Neural progenitor cell (in vitro differentiated cells): ENCODE data around the gene NXPE1. TPM values are rescaled to one million over a fixed set of nuclear protein-coding genes. Genes with fewer than 3 reads are reported as not detected.

Experiments
- DNase-seq: peaks from one replicate; pipeline ENCODE4 v3.0.0-alpha.2; 2016; ENCODE audit warnings: low spot score
- H2AFZ ChIP-seq: fragments of 200-600 bp; sonication (generic); replicated peaks from 2 replicates; pipeline ENCODE4 v1.6.1; 2016; ENCODE audit warnings: antibody characterized with exemption
- H3F3A ChIP-seq: fragments of 200-600 bp; sonication (generic); 2 replicates; pipeline ENCODE4 v1.6.1; 2016; ENCODE audit warnings: antibody characterized with exemption, low read depth
- H3K27ac ChIP-seq: fragments of 200-600 bp; sonication (generic); 2 replicates; pipeline ENCODE4 v1.5.1; 2016; ENCODE audit warnings: mild to moderate bottlenecking
- H3K27me3 ChIP-seq: fragments of 200-600 bp; sonication (generic); 2 replicates; pipeline ENCODE4 v1.6.1; 2016; ENCODE audit warnings: mild to moderate bottlenecking, moderate library complexity
- H3K36me3 ChIP-seq: fragments of 200-600 bp; sonication (generic); 2 replicates; pipeline ENCODE4 v1.5.1; 2016
- H3K4me1 ChIP-seq: fragments of 200-600 bp; sonication (generic); 2 replicates; pipeline ENCODE4 v1.6.1; 2016; ENCODE audit warnings: mixed run types
- H3K4me2 ChIP-seq: fragments of 200-600 bp; sonication (generic); 2 replicates; pipeline ENCODE4 v1.6.1; 2016
- H3K4me3 ChIP-seq: fragments of 200-600 bp; sonication (generic); 2 replicates; pipeline ENCODE4 v1.5.1; 2016
- H3K79me2 ChIP-seq: fragments of 200-600 bp; sonication (generic); 2 replicates; pipeline ENCODE4 v1.6.1; 2016; ENCODE audit warnings: low read depth
- H3K9ac ChIP-seq: fragments of 200-600 bp; sonication (generic); 2 replicates; pipeline ENCODE4 v1.6.1; 2016
- H3K9me3 ChIP-seq: fragments of 200-600 bp; sonication (generic); 2 replicates; pipeline ENCODE4 v1.5.1; 2016; ENCODE audit warnings: low read depth
- H4K20me1 ChIP-seq: fragments of 200-600 bp; sonication (generic); 2 replicates; pipeline ENCODE4 v1.6.1; 2016; ENCODE audit warnings: low read depth
- H3K27ac Mint-ChIP-seq: 3 replicates; pipeline ENCODE4 v1.8.0; 2021; ENCODE audit warnings: mixed read lengths
- H3K27me3 Mint-ChIP-seq: 2 replicates; pipeline ENCODE4 v1.8.0; 2022; ENCODE audit warnings: low read depth, mild to moderate bottlenecking, inconsistent platforms, moderate library complexity, mixed read lengths; ENCODE audit not compliant: insufficient read depth
- H3K36me3 Mint-ChIP-seq: 3 replicates; pipeline ENCODE4 v1.8.0; 2021; ENCODE audit warnings: mixed read lengths
- H3K4me1 Mint-ChIP-seq: 3 replicates; pipeline ENCODE4 v1.8.0; 2021; ENCODE audit warnings: mixed read lengths
- H3K4me3 Mint-ChIP-seq: 3 replicates; pipeline ENCODE4 v1.8.0; 2021; ENCODE audit warnings: mild to moderate bottlenecking, moderate library complexity, mixed read lengths
- H3K9me3 Mint-ChIP-seq: 3 replicates; pipeline ENCODE4 v1.8.0; 2020; ENCODE audit warnings: mixed read lengths
- CTCF ChIP-seq: fragments of 200-600 bp; sonication (generic); IDR thresholded peaks from 2 replicates; pipeline ENCODE4 v1.5.1; 2017; ENCODE audit warnings: antibody characterized with exemption, mild to moderate bottlenecking
- EZH2 ChIP-seq: fragments of 200-600 bp; sonication (generic); IDR thresholded peaks from 2 replicates; pipeline ENCODE4 v1.6.1; 2017; ENCODE audit warnings: antibody characterized with exemption, mild to moderate bottlenecking, moderate library complexity
- EZH2phosphoT487 ChIP-seq: fragments of 200-600 bp; sonication (generic); IDR thresholded peaks from 2 replicates; pipeline ENCODE4 v1.6.1; 2017; ENCODE audit warnings: antibody characterized with exemption
- total RNA-seq: library from RNA; depleted of rRNA; stranded (reverse); fragments of >200 nt; gene quantifications from 2 replicates; pipeline ENCODE4 v1.2.3, GENCODE V29; 2015; ENCODE audit warnings: low replicate concordance

NXPE1 gene
- total RNA-seq, 1 donor from 2014 or later = not detected

DNA sequence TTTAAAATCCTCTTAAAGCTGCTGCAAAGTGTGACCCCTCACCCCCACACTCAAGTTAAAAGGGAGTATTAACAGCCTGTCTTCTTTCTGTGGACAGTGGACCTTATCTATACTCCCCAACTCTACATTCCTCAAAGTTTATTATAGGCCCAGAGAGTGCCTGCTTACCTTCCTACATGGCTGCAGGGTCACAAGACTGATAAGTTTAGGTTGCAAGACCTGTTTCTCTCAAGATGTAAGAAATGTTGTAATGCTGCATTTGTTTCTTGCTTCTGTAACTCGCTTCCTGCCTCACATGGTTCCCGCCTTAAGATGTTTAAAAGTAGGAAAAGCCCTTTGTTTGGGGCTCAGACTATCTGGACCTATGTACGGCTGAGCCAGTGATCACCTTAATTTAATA lies 10.1 kb upstream of the NXPE1 start:
- peaks cover 11% of the 10 kb centered on the region for H3F3A ChIP-seq
- H2AFZ ChIP-seq = no peak overlapping the region
- H3K4me3 ChIP-seq = no peak overlapping the region
- H3K4me1 ChIP-seq = peaks cover 15% of the 10 kb centered on the region
- no peak overlapping the region for H3K4me2 ChIP-seq
- Mint-ChIP-seq H3K36me3 (no peaks in the 10 kb centered on the region), H3K4me3 (no peak overlapping the region), H3K27me3 (peaks cover 2% of the 10 kb centered on the region), H3K9me3 (no peaks in the 10 kb centered on the region), H3K27ac (no peak overlapping the region), H3K4me1 (no peaks in the 10 kb centered on the region)
- H4K20me1 ChIP-seq = no peaks in the 10 kb centered on the region
- H3K79me2 ChIP-seq = no peaks in the 10 kb centered on the region
- TF ChIP-seq CTCF = no peak
- no peak for TF ChIP-seq EZH2
- TF ChIP-seq EZH2phosphoT487 = no peak
- H3K27me3 ChIP-seq = no peaks in the 10 kb centered on the region
- H3K27ac ChIP-seq = no peak overlapping the region
- no peaks in the 10 kb centered on the region for H3K9me3 ChIP-seq
- DNase-seq = no peak
- no peak overlapping the region for H3K9ac ChIP-seq
- no peaks in the 10 kb centered on the region for H3K36me3 ChIP-seq

GRCh38 chr11:114566276-114566675 lies 6.6 kb upstream of the NXPE1 start:
- Mint-ChIP-seq H3K27ac (no peak overlapping the region), H3K4me3 (no peak overlapping the region), H3K36me3 (no peaks in the 10 kb centered on the region), H3K4me1 (no peaks in the 10 kb centered on the region), H3K27me3 (peaks cover 4% of the 10 kb centered on the region), H3K9me3 (no peaks in the 10 kb centered on the region)
- Histone ChIP-seq H3K36me3 (no peaks in the 10 kb centered on the region), H3K9ac (no peak overlapping the region), H3K27ac (peak overlapping the region; percentile 38), H4K20me1 (no peaks in the 10 kb centered on the region), H3K27me3 (no peaks in the 10 kb centered on the region), H2AFZ (peak overlapping the region; percentile 55), H3K9me3 (no peaks in the 10 kb centered on the region), H3K4me3 (no peak overlapping the region), H3K4me1 (peaks cover 15% of the 10 kb centered on the region), H3K79me2 (no peaks in the 10 kb centered on the region), H3F3A (peaks cover 11% of the 10 kb centered on the region), H3K4me2 (peak overlapping the region; percentile 43)
- peak; percentile 65 for DNase-seq
- TF ChIP-seq EZH2 (no peak), EZH2phosphoT487 (no peak), CTCF (no peak)

- H3K27me3 ChIP-seq = no peaks in the 10 kb centered on the region
- no peaks in the 10 kb centered on the region for H3K4me1 Mint-ChIP-seq
- H4K20me1 ChIP-seq = no peaks in the 10 kb centered on the region
- H3K79me2 ChIP-seq = no peaks in the 10 kb centered on the region
- H3K4me1 ChIP-seq = peaks cover 15% of the 10 kb centered on the region
- H3K27ac Mint-ChIP-seq = no peak overlapping the region
- H3K36me3 ChIP-seq = no peaks in the 10 kb centered on the region
- DNase-seq = no peak
- no peaks in the 10 kb centered on the region for H3K36me3 Mint-ChIP-seq
- H3K9me3 Mint-ChIP-seq = no peaks in the 10 kb centered on the region
- H3K9ac ChIP-seq = no peak overlapping the region
- peaks cover 11% of the 10 kb centered on the region for H3F3A ChIP-seq
- no peaks in the 10 kb centered on the region for H3K9me3 ChIP-seq
- no peak overlapping the region for H3K4me2 ChIP-seq
- H3K4me3 Mint-ChIP-seq = no peak overlapping the region
- TF ChIP-seq EZH2phosphoT487 = no peak
- no peak for TF ChIP-seq EZH2
- no peak for TF ChIP-seq CTCF
- no peak overlapping the region for H2AFZ ChIP-seq
- no peak overlapping the region for H3K27ac ChIP-seq
- peaks cover 2% of the 10 kb centered on the region for H3K27me3 Mint-ChIP-seq
- H3K4me3 ChIP-seq = no peak overlapping the region
Observed at GRCh38 chr11:114564831-114565230, 5.2 kb upstream of the NXPE1 start.
